ENCODE data around the gene ARL6IP5. TPM values are rescaled to one million over a fixed set of nuclear protein-coding genes. Genes with fewer than 3 reads are reported as not detected.

The ARL6IP5 gene
- total RNA-seq, 4 donors from 2014 or later, result 35.9 to 101 (median 63.0) TPM

- TF ChIP-seq CTCF (IDR thresholded peaks at IDR 0.05), result no peak
- TF ChIP-seq POLR2A (IDR thresholded peaks at IDR 0.05), result peak in 1 of 4 donors; percentile 66
- peaks cover 24 to 76% (median 42%) of the 10 kb centered on the region in 3 donors for H3K4me1 ChIP-seq
- H3K9me3 ChIP-seq, result no peaks in the 10 kb centered on the region
- 4 to 5% methylated on average over 28 of the region's 37 CpGs for WGBS, 2 donors
- H3K36me3 ChIP-seq, result peaks cover 0 to 14% (median 0%) of the 10 kb centered on the region in 3 donors
- peak within 1 kb of the TSS; percentile 70 to 92 (median 82) for H3K4me3 ChIP-seq
- peak within 1 kb of the TSS; percentile 86 to 91 (median 88) for H3K27ac ChIP-seq
- intact Hi-C loops (cut with DNase I), result no loop called here
- no peaks in the 10 kb centered on the region for H3K27me3 ChIP-seq
- DNase-seq, result peak; percentile 72
These were observed 4.4 kb upstream of the ARL6IP5 start, which contains the start of gene UBA3 for GRCh38 chr3:69080233-69080920. TSS of gene UBA3 (minus strand) at chr3:69080365. CDS start at chr3:69080353, 12 bp downstream.

- no peak for TF ChIP-seq CTCF (IDR thresholded peaks at IDR 0.05)
- TF ChIP-seq POLR2A (IDR thresholded peaks at IDR 0.05), result no peak
These were observed 3.0 kb upstream of the ARL6IP5 start for GRCh38 chr3:69081583-69082262.

GRCh38 chr3:69082361-69082760 lies 2.4 kb upstream of the ARL6IP5 start:
- no peak for DNase-seq
- TF ChIP-seq POLR2A (IDR thresholded peaks at IDR 0.05), result no peak
- TF ChIP-seq CTCF (IDR thresholded peaks at IDR 0.05), result no peak
- WGBS, 2 donors, result 19 to 22% methylated on average over 2 of the region's 2 CpGs
- H3K27ac ChIP-seq, result peak overlapping the region; percentile 76 to 96 (median 90)
- no peak overlapping the region for H3K4me3 ChIP-seq
- H3K4me1 ChIP-seq, result peaks cover 32 to 87% (median 50%) of the 10 kb centered on the region in 3 donors
- intact Hi-C loops (cut with DNase I), result no loop called here
- no peaks in the 10 kb centered on the region for H3K36me3 ChIP-seq
- H3K27me3 ChIP-seq, result no peaks in the 10 kb centered on the region
- no peaks in the 10 kb centered on the region for H3K9me3 ChIP-seq

More at GRCh38 chr3:69081583-69082262, 3.0 kb upstream of the ARL6IP5 start:
- Histone ChIP-seq H3K36me3 (peaks cover 0 to under 1% (median 0%) of the 10 kb centered on the region in 3 donors), H3K27ac (peak overlapping the region; percentile 1 to 96 (median 59)), H3K4me3 (no peak overlapping the region), H3K9me3 (no peaks in the 10 kb centered on the region), H3K4me1 (peaks cover 26 to 83% (median 44%) of the 10 kb centered on the region in 3 donors), H3K27me3 (no peaks in the 10 kb centered on the region)
- no peak for DNase-seq
- intact Hi-C loops (cut with DNase I), result no loop called here
- 37 to 52% methylated on average over 3 to 5 of the region's 5 CpGs for WGBS, 2 donors

- H3K27ac ChIP-seq, result peak overlapping the region; percentile 76 to 96 (median 90)
- no peak for DNase-seq
- peaks cover 35 to 87% (median 55%) of the 10 kb centered on the region in 3 donors for H3K4me1 ChIP-seq
- H3K36me3 ChIP-seq, result no peaks in the 10 kb centered on the region
- no peak overlapping the region for H3K4me3 ChIP-seq
- H3K27me3 ChIP-seq, result no peaks in the 10 kb centered on the region
- TF ChIP-seq POLR2A (IDR thresholded peaks at IDR 0.05) (no peak), CTCF (IDR thresholded peaks at IDR 0.05) (no peak)
- H3K9me3 ChIP-seq, result no peaks in the 10 kb centered on the region
- intact Hi-C loops (cut with DNase I), result no loop called here
These were observed 1.9 kb upstream of the ARL6IP5 start for GRCh38 chr3:69082805-69083204.
